Peyer's patch (tissue), 4 donors: ENCODE data around the gene MCUB.

Experiments used
- CTCF ChIP-seq, 6 experiments: fragments of 450-650 bp in 4 of 6; fragments of 200-600 bp in 2 of 6; sonication (generic) in 1 of 6; IDR thresholded peaks; one replicate each; pipeline ENCODE4 v1.5.1; 2017 to 2019; ENCODE audit warnings: antibody characterized with exemption in 6 of 6, mild to moderate bottlenecking in 3 of 6, moderate library complexity in 1 of 6
- POLR2A ChIP-seq, 2 donors: fragments of 450-650 bp; IDR thresholded peaks; one replicate each; pipeline ENCODE4 v1.5.1; 2017; ENCODE audit warnings: antibody characterized with exemption in 2 of 2, mild to moderate bottlenecking in 2 of 2, moderate library complexity in 2 of 2

GRCh38 chr4:109672169-109672930 lies 112.3 kb downstream of the MCUB start:
- no peak for TF ChIP-seq CTCF (IDR thresholded peaks at IDR 0.05)
- no peak for TF ChIP-seq POLR2A (IDR thresholded peaks at IDR 0.05)
